Stimulated activated CD8-positive, alpha-beta memory T cell treated with anti-CD3 and anti-CD28 coated beads, Interleukin-4, amount 100 ng/mL, for 48 hours (primary cell): Measurements from ENCODE around the gene SP3.

Experiments
- DNase-seq: peaks from one replicate; pipeline ENCODE4 v3.0.0-alpha.2; 2020

The SP3 gene

GRCh38 chr2:173965372-173966025 lies at the start of gene SP3:
Gene SP3 (minus strand): TSS chr2:173965373. CDS start chr2:173965171, 202 bp downstream.
- DNase-seq, result peak; percentile 95

GRCh38 chr2:174014699-174015070 lies 49.5 kb upstream of the SP3 start:
- DNase-seq, result no peak

- no peak for DNase-seq
Measured at GRCh38 chr2:174014011-174014698, 49.0 kb upstream of the SP3 start.

- DNase-seq, result no peak
Measured at GRCh38 chr2:174013315-174013751, 48.2 kb upstream of the SP3 start.

- peak; percentile 47 for DNase-seq
Measured at GRCh38 chr2:174012347-174013314, 47.5 kb upstream of the SP3 start.

- DNase-seq, result no peak
Measured at GRCh38 chr2:174011796-174012195, 46.6 kb upstream of the SP3 start.

- no peak for DNase-seq
Measured at GRCh38 chr2:174011173-174011572, 46.0 kb upstream of the SP3 start.

- no peak for DNase-seq
Measured at GRCh38 chr2:174009488-174010223, 44.5 kb upstream of the SP3 start.

- no peak for DNase-seq
Measured at GRCh38 chr2:174008720-174009119, 43.5 kb upstream of the SP3 start.

- DNase-seq, result no peak
Measured at GRCh38 chr2:174007010-174007409, 41.8 kb upstream of the SP3 start.

- no peak for DNase-seq
Measured at GRCh38 chr2:174005801-174006419, 40.7 kb upstream of the SP3 start.

GRCh38 chr2:174004905-174005605 lies 39.9 kb upstream of the SP3 start:
- peak; percentile 43 for DNase-seq

- no peak for DNase-seq
Measured at GRCh38 chr2:174003720-174004695, 38.8 kb upstream of the SP3 start.

- DNase-seq, result no peak
Measured at GRCh38 chr2:174002679-174003078, 37.5 kb upstream of the SP3 start.

- no peak for DNase-seq
Measured at GRCh38 chr2:174001107-174001506, 35.9 kb upstream of the SP3 start.

GRCh38 chr2:173999724-174000123 lies 34.6 kb upstream of the SP3 start:
- no peak for DNase-seq

- no peak for DNase-seq
Measured at GRCh38 chr2:173999272-173999671, 34.1 kb upstream of the SP3 start.

GRCh38 chr2:173998386-173998785 lies 33.2 kb upstream of the SP3 start:
- DNase-seq, result no peak

- no peak for DNase-seq
Measured at GRCh38 chr2:173997753-173998152, 32.6 kb upstream of the SP3 start.

- DNase-seq, result no peak
Measured at GRCh38 chr2:173997269-173997668, 32.1 kb upstream of the SP3 start.
